MG63 (cell line): ENCODE results near the gene HIC1. TPM values are rescaled to one million over a fixed set of nuclear protein-coding genes. Genes with fewer than 3 reads are reported as not detected.
A peak's percentile ranks its signal among the peaks of the same experiment; 100 is the strongest.

ENCODE experiments used
- DNase-seq: peaks from one replicate; pipeline ENCODE4 v3.0.0-alpha.2; 2020
- H3K27me3 ChIP-seq: fragments of 250-450 bp; sonication (Bioruptor Pico); 2 replicates; pipeline ENCODE4 v1.5.1; 2020; ENCODE audit warnings: mild to moderate bottlenecking, moderate library complexity
- H3K36me3 ChIP-seq: fragments of 250-450 bp; sonication (Bioruptor Pico); 2 replicates; pipeline ENCODE4 v1.5.1; 2020; ENCODE audit warnings: mild to moderate bottlenecking, moderate library complexity
- H3K4me3 ChIP-seq: fragments of 250-450 bp; sonication (Bioruptor Pico); 2 replicates; pipeline ENCODE4 v1.5.1; 2020; ENCODE audit warnings: mild to moderate bottlenecking, moderate library complexity
- H3K9me3 ChIP-seq: fragments of 250-450 bp; sonication (Bioruptor Pico); 2 replicates; pipeline ENCODE4 v1.5.1; 2020; ENCODE audit warnings: mild to moderate bottlenecking, moderate library complexity
- total RNA-seq: library from RNA; depleted of rRNA; stranded (reverse); fragments of >200 nt; shearing (Covaris generic); gene quantifications from 2 replicates; pipeline ENCODE4 v1.2.3, GENCODE V29; 2014; ENCODE audit warnings: low replicate concordance

HIC1 gene
- total RNA-seq, 1 experiment from 2014 or later: 0.89 TPM

- H3K27me3 ChIP-seq: no peaks in the 10 kb centered on the region
- H3K9me3 ChIP-seq: no peaks in the 10 kb centered on the region
- no peaks in the 10 kb centered on the region for H3K36me3 ChIP-seq
- DNase-seq: no peak
- H3K4me3 ChIP-seq: peak overlapping the region; percentile 44
Observed at GRCh38 chr17:2023692-2024571, 31.0 kb upstream of the HIC1 start.

GRCh38 chr17:2024572-2025219 is 30.2 kb upstream of the HIC1 start:
- no peak for DNase-seq
- H3K9me3 ChIP-seq: no peaks in the 10 kb centered on the region
- no peaks in the 10 kb centered on the region for H3K36me3 ChIP-seq
- no peaks in the 10 kb centered on the region for H3K27me3 ChIP-seq
- peak overlapping the region; percentile 44 for H3K4me3 ChIP-seq

DNA sequence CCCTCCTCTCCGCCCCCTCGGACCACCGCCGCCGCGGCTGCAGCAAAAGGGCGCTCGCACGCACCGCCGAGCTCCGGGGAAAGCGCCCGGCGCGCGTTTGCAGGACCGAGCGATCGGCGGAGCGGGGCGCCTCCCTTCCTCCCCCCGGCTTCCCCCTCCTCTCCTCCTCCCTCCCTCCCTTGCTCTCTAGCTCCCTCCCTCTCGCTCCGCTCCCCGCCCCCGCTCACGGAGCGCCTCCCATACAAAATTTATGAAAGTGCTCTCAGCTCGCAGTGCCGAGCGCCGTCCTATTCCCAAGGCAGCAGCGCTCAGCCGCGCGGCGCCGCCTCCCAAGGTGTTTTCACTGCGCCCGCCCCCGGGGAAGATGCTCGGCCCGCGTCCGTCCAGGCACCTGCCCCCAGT is 29.7 kb upstream of the HIC1 start, which contains the start of gene RTN4RL1:
Gene RTN4RL1 (minus strand): TSS at position 115 of the 402 bp plus-strand sequence. CDS start 469 bp downstream, outside the sequence.
- Histone ChIP-seq H3K27me3 (no peaks in the 10 kb centered on the region), H3K36me3 (no peaks in the 10 kb centered on the region; the same call in 1 of the 2 replicates)
- peak; percentile 68 for DNase-seq

GRCh38 chr17:2025622-2026309 is 29.1 kb upstream of the HIC1 start:
- Histone ChIP-seq H3K4me3 (peak overlapping the region; percentile 44), H3K27me3 (no peaks in the 10 kb centered on the region), H3K9me3 (no peaks in the 10 kb centered on the region), H3K36me3 (no peaks in the 10 kb centered on the region; the same call in 1 of the 2 replicates)
- peak; percentile 69 for DNase-seq

More for the DNA sequence above, 29.7 kb upstream of the HIC1 start, which contains the start of gene RTN4RL1:
- Histone ChIP-seq H3K9me3 (no peaks in the 10 kb centered on the region), H3K4me3 (peak within 1 kb of the TSS; percentile 44)

- DNase-seq: no peak
- Histone ChIP-seq H3K36me3 (no peaks in the 10 kb centered on the region; the same call in 1 of the 2 replicates), H3K9me3 (no peaks in the 10 kb centered on the region), H3K27me3 (no peaks in the 10 kb centered on the region), H3K4me3 (no peak overlapping the region)
Observed at GRCh38 chr17:2027528-2028233, 27.2 kb upstream of the HIC1 start.

DNA sequence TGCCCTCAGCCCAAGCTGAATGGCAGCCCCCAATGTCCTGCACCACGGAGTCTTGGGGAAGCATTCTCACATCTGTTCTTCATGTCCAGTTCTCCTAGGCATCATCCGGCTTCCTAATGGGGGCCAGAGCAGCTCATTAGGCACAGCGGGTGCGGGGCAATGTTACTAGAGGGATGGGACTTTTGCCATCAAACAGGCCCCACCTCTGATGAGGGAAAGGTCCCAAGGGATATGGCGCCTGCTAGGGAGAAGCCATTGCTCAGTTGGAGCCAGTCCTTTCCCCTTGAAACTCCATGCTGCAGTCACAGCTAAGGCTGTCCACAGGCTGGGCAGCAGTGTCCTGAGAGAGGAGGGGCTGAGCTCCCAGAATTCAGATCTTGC is 26.7 kb upstream of the HIC1 start:
- no peaks in the 10 kb centered on the region for H3K27me3 ChIP-seq
- H3K4me3 ChIP-seq: no peak overlapping the region
- no peak for DNase-seq
- no peaks in the 10 kb centered on the region for H3K9me3 ChIP-seq
- no peaks in the 10 kb centered on the region; the same call in 1 of the 2 replicates for H3K36me3 ChIP-seq

- no peaks in the 10 kb centered on the region; the same call in 1 of the 2 replicates for H3K36me3 ChIP-seq
- no peaks in the 10 kb centered on the region for H3K9me3 ChIP-seq
- DNase-seq: no peak
- H3K27me3 ChIP-seq: no peaks in the 10 kb centered on the region
- no peak overlapping the region for H3K4me3 ChIP-seq
Observed at GRCh38 chr17:2028737-2029136, 26.2 kb upstream of the HIC1 start.

DNA sequence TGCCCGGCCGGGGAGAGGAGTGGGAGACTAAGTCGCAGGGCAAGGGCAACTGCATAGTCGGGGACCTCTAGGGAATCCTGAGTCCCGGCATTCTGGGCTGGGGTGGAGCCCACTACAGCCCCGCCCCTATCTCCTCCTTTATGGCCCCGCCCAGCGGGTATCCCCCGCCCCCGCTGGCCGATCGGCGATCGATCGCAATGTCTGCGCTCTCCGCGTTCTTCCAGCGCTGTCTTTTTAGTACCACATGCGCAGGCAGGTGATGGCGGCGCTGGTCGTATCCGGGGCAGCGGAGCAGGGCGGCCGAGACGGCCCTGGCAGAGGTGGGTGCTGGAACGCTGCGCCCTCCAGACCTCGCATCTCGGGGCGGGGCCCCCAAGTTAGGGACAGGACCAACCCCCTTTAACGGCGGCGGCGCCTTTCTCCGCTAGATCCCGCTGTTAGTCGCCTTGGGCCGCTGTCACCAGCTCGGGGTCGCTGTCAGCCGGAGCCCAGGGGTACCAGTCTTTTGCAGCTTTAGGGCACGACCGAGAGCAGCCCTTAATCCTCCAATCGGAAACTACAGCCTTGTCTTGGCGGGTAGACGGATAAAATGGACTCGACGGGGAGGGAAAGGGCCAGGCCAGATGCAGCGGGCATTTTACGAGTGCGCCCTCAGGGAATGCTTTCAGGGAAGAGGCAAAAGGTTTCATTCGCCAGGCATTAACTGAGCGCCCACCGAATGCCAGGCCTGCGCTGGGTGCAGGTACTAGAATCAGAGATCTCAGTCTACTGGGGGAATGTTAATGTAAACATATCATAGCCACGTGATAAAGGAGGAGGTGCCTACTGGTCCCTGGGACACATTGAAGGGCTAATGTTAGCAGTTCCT is 24.8 kb upstream of the HIC1 start, which contains the start of gene DPH1:
Gene DPH1 (plus strand): TSS at position 243 of the 868 bp plus-strand sequence. CDS start 17 bp downstream, at position 260.
- Histone ChIP-seq H3K4me3 (peak within 1 kb of the TSS; percentile 97), H3K9me3 (no peaks in the 10 kb centered on the region)
- peak; percentile 80 for DNase-seq

DNA sequence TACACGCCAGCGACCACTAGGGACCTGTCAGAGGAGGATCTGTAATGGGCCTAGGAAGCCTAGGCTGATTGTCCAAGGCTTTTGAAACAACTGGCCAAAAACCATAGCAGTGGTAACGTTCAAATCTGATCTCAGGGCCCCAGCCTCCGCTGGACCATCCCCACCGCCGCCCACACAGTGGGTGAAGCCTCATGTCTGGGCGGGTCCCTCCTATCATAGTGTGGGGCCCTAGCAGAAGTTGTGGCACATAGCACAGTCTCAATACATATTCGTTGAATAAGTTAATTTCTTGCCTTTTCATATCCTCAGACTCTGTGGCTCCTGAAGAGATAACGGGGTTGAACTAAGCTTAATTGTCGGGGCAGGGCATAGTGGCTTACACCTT is 24.1 kb upstream of the HIC1 start:
- Histone ChIP-seq H3K4me3 (peak overlapping the region; percentile 97), H3K9me3 (no peaks in the 10 kb centered on the region), H3K27me3 (no peaks in the 10 kb centered on the region), H3K36me3 (no peaks in the 10 kb centered on the region; the same call in 1 of the 2 replicates)
- DNase-seq: peak; percentile 78

More for the DNA sequence above, 24.8 kb upstream of the HIC1 start, which contains the start of gene DPH1:
- Histone ChIP-seq H3K36me3 (no peaks in the 10 kb centered on the region; the same call in 1 of the 2 replicates), H3K27me3 (no peaks in the 10 kb centered on the region)

- DNase-seq: no peak
- Histone ChIP-seq H3K27me3 (no peaks in the 10 kb centered on the region), H3K36me3 (no peaks in the 10 kb centered on the region; the same call in 1 of the 2 replicates), H3K9me3 (no peaks in the 10 kb centered on the region), H3K4me3 (no peak overlapping the region)
Observed at GRCh38 chr17:2033153-2033552, 21.8 kb upstream of the HIC1 start.

DNA sequence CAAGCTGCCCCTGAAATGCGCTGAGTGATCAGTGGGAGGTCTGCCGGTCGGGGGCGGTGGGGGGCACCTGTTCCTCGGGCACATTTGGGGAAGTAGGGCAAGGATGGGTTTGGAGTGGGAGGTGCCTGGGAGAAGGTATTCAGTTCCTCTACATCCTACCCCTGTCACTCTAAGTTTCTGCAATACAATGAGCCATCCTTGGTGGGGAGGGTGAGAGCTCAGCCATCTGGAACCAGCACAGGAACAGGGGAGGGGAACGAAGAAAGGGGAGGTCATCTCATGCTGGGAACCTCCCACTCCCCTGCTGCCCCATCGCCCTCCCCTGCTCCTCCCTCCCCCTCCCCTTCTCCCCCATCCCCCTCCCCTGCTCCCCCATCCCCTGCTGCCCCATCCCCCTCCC is 20.7 kb upstream of the HIC1 start:
- Histone ChIP-seq H3K9me3 (no peaks in the 10 kb centered on the region), H3K27me3 (no peaks in the 10 kb centered on the region), H3K4me3 (no peak overlapping the region), H3K36me3 (no peaks in the 10 kb centered on the region; the same call in 1 of the 2 replicates)
- no peak for DNase-seq

GRCh38 chr17:2034806-2035540 is 19.9 kb upstream of the HIC1 start:
- peak; percentile 69 for DNase-seq
- H3K36me3 ChIP-seq: no peaks in the 10 kb centered on the region; the same call in 1 of the 2 replicates
- no peak overlapping the region for H3K4me3 ChIP-seq
- no peaks in the 10 kb centered on the region for H3K27me3 ChIP-seq
- no peaks in the 10 kb centered on the region for H3K9me3 ChIP-seq

- Histone ChIP-seq H3K4me3 (no peak overlapping the region), H3K9me3 (no peaks in the 10 kb centered on the region), H3K36me3 (no peaks in the 10 kb centered on the region), H3K27me3 (no peaks in the 10 kb centered on the region)
- DNase-seq: no peak
Observed at GRCh38 chr17:2035541-2036488, 19.1 kb upstream of the HIC1 start.

DNA sequence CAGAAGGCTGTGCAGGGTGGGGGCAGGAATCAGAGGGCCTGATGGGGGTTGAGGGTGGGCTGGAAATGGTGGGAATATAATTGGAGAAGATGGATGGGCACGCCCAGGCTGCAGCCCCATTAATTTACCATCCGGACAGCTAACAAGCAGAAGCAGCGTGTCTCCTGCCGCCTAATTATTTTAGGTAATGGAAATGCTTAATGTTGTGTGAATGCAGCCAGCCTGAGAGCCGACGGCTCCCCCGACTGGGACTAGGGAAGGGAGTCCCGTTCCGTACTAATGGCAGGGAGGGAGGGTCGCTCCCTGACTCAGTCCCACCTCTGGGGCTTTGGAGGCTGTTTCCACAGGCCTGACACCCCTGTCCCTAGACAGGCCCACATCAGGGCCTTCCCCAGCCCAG is 17.7 kb upstream of the HIC1 start:
- Histone ChIP-seq H3K27me3 (no peaks in the 10 kb centered on the region), H3K36me3 (no peaks in the 10 kb centered on the region; the same call in 1 of the 2 replicates), H3K9me3 (no peaks in the 10 kb centered on the region), H3K4me3 (no peak overlapping the region)
- DNase-seq: no peak
